HCT116 (cell line): ENCODE data around the gene KLK13. TPM values are rescaled to one million over a fixed set of nuclear protein-coding genes. Genes with fewer than 3 reads are reported as not detected.
A peak's percentile ranks its signal among the peaks of the same experiment; 100 is the strongest.

Source experiments
- ATAC-seq: fragments of 200-7000 bp; cut with Tn5 transposase; 2 replicates; pipeline ENCODE4 v1.9.1; 2020; ENCODE audit warnings: mild to moderate bottlenecking, moderate library complexity
- BruUV-seq: library from RNA; stranded (reverse); fragments of 400-500 nt; replicated peaks from 2 replicates; lab custom pipeline; 2021; lab: Mats Ljungman, UMichigan
- CTCF ChIA-PET: fragments of 300-600 bp; sonication (Branson Sonifier 250); formaldehyde crosslinking; loops from one replicate; lab custom pipeline; 2021; ENCODE audit warnings: antibody characterized with exemption; lab: Charles Lee
- POLR2A ChIA-PET: fragments of 300-600, 350-600 bp; sonication (Branson Sonifier 250); formaldehyde crosslinking; loops from one replicate; lab custom pipeline; 2021; ENCODE audit warnings: antibody characterized with exemption; lab: Charles Lee
- RAD21 ChIA-PET, 2 experiments: fragments of 300-600 bp; sonication (Branson Sonifier 250); formaldehyde crosslinking; loops; one replicate each; lab custom pipeline; 2023; ENCODE audit warnings: low total read pairs in 2 of 2; ENCODE audit not compliant: uncharacterized antibody in 2 of 2, unreplicated experiment in 2 of 2, low non-redundant PET in 1 of 2; lab: Charles Lee
- DNase-seq: peaks from one replicate; pipeline ENCODE4 v3.0.0-alpha.2; 2010; ENCODE audit warnings: low read depth, low spot score
- H2AFZ ChIP-seq: fragments of 200-600 bp; shearing (Covaris generic), sonication (generic); 2 replicates; pipeline ENCODE4 v1.6.1; 2017; ENCODE audit warnings: low read depth, mixed run types, mixed read lengths, antibody characterized with exemption, low read length; ENCODE audit not compliant: poor library complexity, severe bottlenecking
- H3K27ac ChIP-seq: 2 replicates; pipeline ENCODE4 v1.5.1; 2012; ENCODE audit warnings: low read depth, low read length
- H3K27me3 ChIP-seq: fragments of 200-600 bp; sonication (generic); 2 replicates; pipeline ENCODE4 v1.6.1; 2016; ENCODE audit warnings: mixed run types, low read length, mixed read lengths; ENCODE audit not compliant: insufficient read depth
- H3K36me3 ChIP-seq, 2 experiments: fragments of 200-500 bp in 1 of 2; fragments of 200-600 bp in 1 of 2; sonication (Bioruptor generic) in 1 of 2; sonication (generic) in 1 of 2; 2 replicates each; pipeline versions ENCODE4 v1.5.1 to v1.6.1; 2014 to 2016; ENCODE audit warnings: low read length in 2 of 2, inconsistent platforms in 1 of 2, mixed read lengths in 1 of 2, mixed run types in 1 of 2; ENCODE audit not compliant: insufficient read depth in 2 of 2, control insufficient read depth in 1 of 2
- H3K4me1 ChIP-seq, 2 experiments: fragments of 200-600 bp in 1 of 2; sonication (generic) in 1 of 2; 2 replicates each; pipeline versions ENCODE4 v1.5.1 to v1.6.1; 2012 to 2017; ENCODE audit warnings: low read length in 2 of 2, inconsistent platforms in 1 of 2, mild to moderate bottlenecking in 1 of 2, mixed read lengths in 1 of 2, mixed run types in 1 of 2, moderate library complexity in 1 of 2; ENCODE audit not compliant: insufficient read depth in 2 of 2, control insufficient read depth in 1 of 2
- H3K4me2 ChIP-seq: fragments of 200-600 bp; sonication (generic); 2 replicates; pipeline ENCODE4 v1.6.1; 2017; ENCODE audit warnings: mixed run types, low read length, mixed read lengths
- H3K4me3 ChIP-seq, 2 experiments: fragments of 200-600 bp in 1 of 2; sonication (generic) in 1 of 2; replicated peaks in 1 of 2; 2 replicates each; pipeline ENCODE4 v1.5.1; 2011 to 2016; ENCODE audit warnings: low read length in 2 of 2, control low read depth in 1 of 2, low read depth in 1 of 2, mild to moderate bottlenecking in 1 of 2, mixed read lengths in 1 of 2, mixed run types in 1 of 2
- H3K79me2 ChIP-seq: fragments of 200-600 bp; sonication (generic); 2 replicates; pipeline ENCODE4 v1.6.1; 2017; ENCODE audit warnings: mild to moderate bottlenecking, mixed run types, low read length, moderate library complexity, mixed read lengths; ENCODE audit not compliant: insufficient read depth
- H3K9ac ChIP-seq: fragments of 200-600 bp; sonication (generic); 2 replicates; pipeline ENCODE4 v1.6.1; 2016; ENCODE audit warnings: low read length, mixed read lengths
- H3K9me2 ChIP-seq: fragments of 200-600 bp; sonication (generic), shearing (Covaris generic); 2 replicates; pipeline ENCODE4 v1.6.1; 2017; ENCODE audit warnings: mixed run types, mild to moderate bottlenecking, moderate library complexity; ENCODE audit not compliant: insufficient read depth
- H3K9me3 ChIP-seq, 2 experiments: fragments of 200-500 bp in 1 of 2; fragments of 200-600 bp in 1 of 2; sonication (Bioruptor generic) in 1 of 2; sonication (generic) in 1 of 2; 2 replicates each; pipeline ENCODE4 v1.6.1; 2014 to 2017; ENCODE audit warnings: low read length in 2 of 2, mixed read lengths in 2 of 2, inconsistent platforms in 1 of 2, low read depth in 1 of 2, mild to moderate bottlenecking in 1 of 2, mixed run types in 1 of 2, moderate library complexity in 1 of 2; ENCODE audit not compliant: control insufficient read depth in 1 of 2, insufficient read depth in 1 of 2
- H4K20me1 ChIP-seq: fragments of 200-600 bp; sonication (generic), shearing (Covaris generic); 2 replicates; pipeline ENCODE4 v1.6.1; 2017; ENCODE audit warnings: mixed run types, mild to moderate bottlenecking, moderate library complexity; ENCODE audit not compliant: insufficient read depth
- CEBPB ChIP-seq: IDR thresholded peaks from 2 replicates; pipeline ENCODE4 v1.6.1; 2012; ENCODE audit warnings: low read depth
- ELF1 ChIP-seq: IDR thresholded peaks from 2 replicates; pipeline ENCODE4 v1.6.1; 2012; ENCODE audit warnings: low read depth, borderline replicate concordance
- EZH2 ChIP-seq: fragments of 200-600 bp; sonication (generic); IDR thresholded peaks from 2 replicates; pipeline ENCODE4 v1.6.1; 2017; ENCODE audit warnings: antibody characterized with exemption, mixed run types
- FOSL1 ChIP-seq: IDR thresholded peaks from 2 replicates; pipeline ENCODE4 v1.6.1; 2012; ENCODE audit warnings: low read depth
- SRF ChIP-seq: IDR thresholded peaks from 2 replicates; pipeline ENCODE4 v1.6.1; 2012; ENCODE audit warnings: low read depth
- TCF7L2 ChIP-seq: IDR thresholded peaks from 2 replicates; pipeline ENCODE4 v1.7.0; 2011; ENCODE audit warnings: borderline replicate concordance, inconsistent platforms; ENCODE audit not compliant: insufficient read depth, insufficient read length; ENCODE audit errors: extremely low read depth
- YY1 ChIP-seq: IDR thresholded peaks from 2 replicates; pipeline ENCODE4 v1.6.1; 2011; ENCODE audit warnings: low read length, low read depth, moderate library complexity, mild to moderate bottlenecking; ENCODE audit not compliant: insufficient replicate concordance; ENCODE audit errors: extremely low read depth
- ZFX ChIP-seq: fragments of 450-650 bp; IDR thresholded peaks from 2 replicates; pipeline ENCODE4 v1.6.1; 2017
- ZNF274 ChIP-seq: fragments of 200-500 bp; sonication (Bioruptor generic); IDR thresholded peaks from 2 replicates; pipeline ENCODE4 v1.6.1; 2014; ENCODE audit warnings: mild to moderate bottlenecking, low read depth, low read length, inconsistent platforms
- intact Hi-C: fragments of 100-400 bp; cut with micrococcal nuclease; formaldehyde crosslinking; loops from 2 replicates; pipeline ENCODE4 v1.10.0; 2022
- total RNA-seq: library from RNA; stranded (reverse); gene quantifications from one replicate; pipeline ENCODE4 v1.2.1, GENCODE V29; 2021; ENCODE audit not compliant: unreplicated experiment
- TF ChIP-seq, protein P1 (sequence below), 3 experiments: fragments of 200-600 bp in 1 of 3; sonication (generic) in 1 of 3; IDR thresholded peaks in 2 of 3; conservative IDR thresholded peaks in 1 of 3; 2 replicates each; pipeline ENCODE4 v1.5.1; 2012 to 2017; ENCODE audit warnings: low read depth in 2 of 3, low read length in 2 of 3, antibody characterized with exemption in 1 of 3, borderline replicate concordance in 1 of 3, control low read depth in 1 of 3, mild to moderate bottlenecking in 1 of 3, mixed read lengths in 1 of 3, mixed run types in 1 of 3, moderate library complexity in 1 of 3; ENCODE audit not compliant: insufficient read depth in 1 of 3
- TF ChIP-seq, protein P2 (sequence below): IDR thresholded peaks from 2 replicates; pipeline ENCODE4 v1.6.1; 2012

The KLK13 gene
- total RNA-seq, 1 experiment from 2014 or later, result 3.2 TPM

GRCh38 chr19:51036519-51036918 lies 28.4 kb downstream of the KLK13 start:
- ATAC-seq, result peak; percentile 36; the same call in 1 of the 2 replicates
- intact Hi-C loops, result no loop called here
- H3K9me2 ChIP-seq, result no peaks in the 10 kb centered on the region
- H3K79me2 ChIP-seq, result no peaks in the 10 kb centered on the region
- RAD21 ChIA-PET, result no interaction called here
- no peak for DNase-seq
- POLR2A ChIA-PET, result no interaction called here
- TF ChIP-seq TCF7L2 (no peak), ZFX (no peak), EZH2 (no peak), CEBPB (no peak), ZNF274 (no peak), YY1 (no peak), ELF1 (no peak), SRF (no peak), FOSL1 (no peak)
- TF ChIP-seq, protein P1, sequence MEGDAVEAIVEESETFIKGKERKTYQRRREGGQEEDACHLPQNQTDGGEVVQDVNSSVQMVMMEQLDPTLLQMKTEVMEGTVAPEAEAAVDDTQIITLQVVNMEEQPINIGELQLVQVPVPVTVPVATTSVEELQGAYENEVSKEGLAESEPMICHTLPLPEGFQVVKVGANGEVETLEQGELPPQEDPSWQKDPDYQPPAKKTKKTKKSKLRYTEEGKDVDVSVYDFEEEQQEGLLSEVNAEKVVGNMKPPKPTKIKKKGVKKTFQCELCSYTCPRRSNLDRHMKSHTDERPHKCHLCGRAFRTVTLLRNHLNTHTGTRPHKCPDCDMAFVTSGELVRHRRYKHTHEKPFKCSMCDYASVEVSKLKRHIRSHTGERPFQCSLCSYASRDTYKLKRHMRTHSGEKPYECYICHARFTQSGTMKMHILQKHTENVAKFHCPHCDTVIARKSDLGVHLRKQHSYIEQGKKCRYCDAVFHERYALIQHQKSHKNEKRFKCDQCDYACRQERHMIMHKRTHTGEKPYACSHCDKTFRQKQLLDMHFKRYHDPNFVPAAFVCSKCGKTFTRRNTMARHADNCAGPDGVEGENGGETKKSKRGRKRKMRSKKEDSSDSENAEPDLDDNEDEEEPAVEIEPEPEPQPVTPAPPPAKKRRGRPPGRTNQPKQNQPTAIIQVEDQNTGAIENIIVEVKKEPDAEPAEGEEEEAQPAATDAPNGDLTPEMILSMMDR (IDR thresholded peaks at IDR 0.05 in 2 of 3, conservative IDR thresholded peaks at IDR 0.05 in 1 of 3; ENCODE audit: borderline replicate concordance in 1 of 3, insufficient read depth in 1 of 3, low read depth in 2 of 3, low read length in 2 of 3), result no peak
- TF ChIP-seq, protein P2, sequence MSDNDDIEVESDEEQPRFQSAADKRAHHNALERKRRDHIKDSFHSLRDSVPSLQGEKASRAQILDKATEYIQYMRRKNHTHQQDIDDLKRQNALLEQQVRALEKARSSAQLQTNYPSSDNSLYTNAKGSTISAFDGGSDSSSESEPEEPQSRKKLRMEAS, result no peak
- BruUV-seq, result no TSS peak
- no peak overlapping the region for H3K4me3 ChIP-seq
- H3K9me3 ChIP-seq, result no peaks in the 10 kb centered on the region
- H3K4me2 ChIP-seq, result no peak overlapping the region
- CTCF ChIA-PET, result no interaction called here
- no peak overlapping the region for H3K9ac ChIP-seq
- H3K36me3 ChIP-seq, result no peaks in the 10 kb centered on the region
- no peaks in the 10 kb centered on the region for H3K27me3 ChIP-seq
- no peaks in the 10 kb centered on the region for H3K4me1 ChIP-seq
- H4K20me1 ChIP-seq, result no peaks in the 10 kb centered on the region
- H2AFZ ChIP-seq, result no peak overlapping the region
- H3K27ac ChIP-seq, result no peak overlapping the region
